ENCODE data around the gene IKZF5. TPM values are rescaled to one million over a fixed set of nuclear protein-coding genes. Genes with fewer than 3 reads are reported as not detected.

The IKZF5 gene
- total RNA-seq, 1 donor from 2014 or later: 10.5 TPM

- Mint-ChIP-seq H3K27me3 (ENCODE audit: unreplicated experiment) (no peaks in the 10 kb centered on the region), H3K4me1 (ENCODE audit: unreplicated experiment) (no peaks in the 10 kb centered on the region), H3K4me3 (ENCODE audit: unreplicated experiment) (no peak overlapping the region), H3K36me3 (ENCODE audit: unreplicated experiment) (no peaks in the 10 kb centered on the region), H3K9me3 (ENCODE audit: unreplicated experiment) (no peaks in the 10 kb centered on the region), H3K27ac (ENCODE audit: unreplicated experiment) (no peak overlapping the region)
- no peak for TF ChIP-seq CTCF (IDR thresholded peaks at IDR 0.05)
- DNase-seq (ENCODE audit: extremely low spot score, unreplicated experiment): no peak
Observed at GRCh38 chr10:123016228-123016627, 7.6 kb upstream of the IKZF5 start.

GRCh38 chr10:123014772-123015171 lies 6.2 kb upstream of the IKZF5 start:
- Mint-ChIP-seq H3K4me3 (ENCODE audit: unreplicated experiment) (no peak overlapping the region), H3K36me3 (ENCODE audit: unreplicated experiment) (no peaks in the 10 kb centered on the region), H3K27ac (ENCODE audit: unreplicated experiment) (no peak overlapping the region), H3K9me3 (ENCODE audit: unreplicated experiment) (no peaks in the 10 kb centered on the region), H3K27me3 (ENCODE audit: unreplicated experiment) (no peaks in the 10 kb centered on the region), H3K4me1 (ENCODE audit: unreplicated experiment) (peaks cover 1% of the 10 kb centered on the region)
- TF ChIP-seq CTCF (IDR thresholded peaks at IDR 0.05): no peak
- no peak for DNase-seq (ENCODE audit: extremely low spot score, unreplicated experiment)

- H3K9me3 Mint-ChIP-seq (ENCODE audit: unreplicated experiment): no peaks in the 10 kb centered on the region
- H3K36me3 Mint-ChIP-seq (ENCODE audit: unreplicated experiment): no peaks in the 10 kb centered on the region
- no peak for DNase-seq (ENCODE audit: extremely low spot score, unreplicated experiment)
- H3K4me3 Mint-ChIP-seq (ENCODE audit: unreplicated experiment): no peak overlapping the region
- H3K27me3 Mint-ChIP-seq (ENCODE audit: unreplicated experiment): no peaks in the 10 kb centered on the region
- H3K27ac Mint-ChIP-seq (ENCODE audit: unreplicated experiment): no peak overlapping the region
- TF ChIP-seq CTCF (IDR thresholded peaks at IDR 0.05): no peak
- H3K4me1 Mint-ChIP-seq (ENCODE audit: unreplicated experiment): peaks cover 7% of the 10 kb centered on the region
Observed at GRCh38 chr10:123013456-123014419, 5.1 kb upstream of the IKZF5 start.

- H3K4me3 Mint-ChIP-seq (ENCODE audit: unreplicated experiment): no peak overlapping the region
- TF ChIP-seq CTCF (IDR thresholded peaks at IDR 0.05): no peak
- H3K9me3 Mint-ChIP-seq (ENCODE audit: unreplicated experiment): no peaks in the 10 kb centered on the region
- no peaks in the 10 kb centered on the region for H3K27me3 Mint-ChIP-seq (ENCODE audit: unreplicated experiment)
- DNase-seq (ENCODE audit: extremely low spot score, unreplicated experiment): no peak
- H3K27ac Mint-ChIP-seq (ENCODE audit: unreplicated experiment): no peak overlapping the region
- H3K36me3 Mint-ChIP-seq (ENCODE audit: unreplicated experiment): no peaks in the 10 kb centered on the region
- H3K4me1 Mint-ChIP-seq (ENCODE audit: unreplicated experiment): peaks cover 18% of the 10 kb centered on the region
Observed at GRCh38 chr10:123011987-123012386, 3.4 kb upstream of the IKZF5 start.

GRCh38 chr10:123009105-123009820 lies 668 bp upstream of the IKZF5 start:
- no peak for TF ChIP-seq CTCF (IDR thresholded peaks at IDR 0.05)
- H3K4me1 Mint-ChIP-seq (ENCODE audit: unreplicated experiment): peaks cover 26% of the 10 kb centered on the region
- DNase-seq (ENCODE audit: extremely low spot score, unreplicated experiment): no peak
- no peaks in the 10 kb centered on the region for H3K9me3 Mint-ChIP-seq (ENCODE audit: unreplicated experiment)
- peak overlapping the region; percentile 100 for H3K4me3 Mint-ChIP-seq (ENCODE audit: unreplicated experiment)
- H3K27ac Mint-ChIP-seq (ENCODE audit: unreplicated experiment): peak overlapping the region; percentile 99
- no peaks in the 10 kb centered on the region for H3K36me3 Mint-ChIP-seq (ENCODE audit: unreplicated experiment)
- H3K27me3 Mint-ChIP-seq (ENCODE audit: unreplicated experiment): no peaks in the 10 kb centered on the region

Data from osteocyte (in vitro differentiated cells).